A673 (cell line): ENCODE measurements around the gene PHYH.

Experiments
- CTCF ChIP-seq: fragments of 300-800, 200-600 bp; sonication (generic); conservative IDR thresholded peaks from 2 replicates; pipeline ENCODE4 v1.5.1; 2017; ENCODE audit warnings: low read depth, mild to moderate bottlenecking, antibody characterized with exemption, low read length, moderate library complexity, mixed read lengths
- EZH2 ChIP-seq: fragments of 200-600 bp; sonication (generic); IDR thresholded peaks from 2 replicates; pipeline ENCODE4 v1.6.1; 2017; ENCODE audit warnings: borderline replicate concordance, low read depth, mild to moderate bottlenecking, mixed read lengths, antibody characterized with exemption, low read length; ENCODE audit not compliant: poor library complexity, severe bottlenecking

- TF ChIP-seq CTCF (no peak), EZH2 (no peak)
Observed at GRCh38 chr10:13317474-13317873, 17.6 kb upstream of the PHYH start.
